NCI-H82 (cell line): ENCODE results near the gene MSN.
"Not testable (repeated sequence)": the region's sequence is repeated elsewhere in the genome, so short reads cannot be mapped to it uniquely, and the experiment has no call there.

ENCODE experiments used
- DNase-seq: peaks from one replicate; lab custom pipeline; 2025; lab: John Stamatoyannopoulos, UW

The MSN gene

GRCh38 chrX:65667503-65668376, at the start of gene MSN:
Gene MSN (plus strand): TSS chrX:65667654. CDS start chrX:65667842, 188 bp downstream.
- peak; percentile 78 for DNase-seq

GRCh38 chrX:65620096-65620705, 47.3 kb upstream of the MSN start:
- DNase-seq, result peak; percentile 36

- no peak for DNase-seq
Measured at GRCh38 chrX:65630771-65631170, 36.7 kb upstream of the MSN start.

- DNase-seq, result no peak
Measured at GRCh38 chrX:65633826-65634225, 33.6 kb upstream of the MSN start.

- DNase-seq, result no peak
Measured at GRCh38 chrX:65634732-65635131, 32.7 kb upstream of the MSN start.

- DNase-seq, result no peak
Measured at GRCh38 chrX:65635378-65635777, 32.1 kb upstream of the MSN start.

GRCh38 chrX:65635822-65636221, 31.6 kb upstream of the MSN start:
- no peak for DNase-seq

GRCh38 chrX:65636261-65636660, 31.2 kb upstream of the MSN start:
- not testable (repeated sequence) for DNase-seq

- DNase-seq, result no peak
Measured at GRCh38 chrX:65637335-65637734, 30.1 kb upstream of the MSN start.

GRCh38 chrX:65642914-65643491, 24.5 kb upstream of the MSN start:
- DNase-seq, result no peak

- DNase-seq, result no peak
Measured at GRCh38 chrX:65643531-65644052, 23.9 kb upstream of the MSN start.

GRCh38 chrX:65644621-65645289, 22.7 kb upstream of the MSN start:
- no peak for DNase-seq

- no peak for DNase-seq
Measured at GRCh38 chrX:65647801-65648200, 19.7 kb upstream of the MSN start.

GRCh38 chrX:65652098-65652497, 15.4 kb upstream of the MSN start:
- no peak for DNase-seq

GRCh38 chrX:65657009-65657441, 10.4 kb upstream of the MSN start:
- DNase-seq, result not testable (repeated sequence)

GRCh38 chrX:65657659-65658058, 9.8 kb upstream of the MSN start:
- DNase-seq, result no peak

GRCh38 chrX:65658229-65658628, 9.2 kb upstream of the MSN start:
- no peak for DNase-seq

GRCh38 chrX:65667157-65667502, 324 bp upstream of the MSN start:
- no peak for DNase-seq

- peak; percentile 90 for DNase-seq
Measured at GRCh38 chrX:65668377-65669310, 1.2 kb downstream of the MSN start.

GRCh38 chrX:65671286-65671685, 3.8 kb downstream of the MSN start:
- DNase-seq, result no peak

- DNase-seq, result no peak
Measured at GRCh38 chrX:65671966-65672365, 4.5 kb downstream of the MSN start.
